ENCODE results near the gene MATCAP1. TPM values are rescaled to one million over a fixed set of nuclear protein-coding genes. Genes with fewer than 3 reads are reported as not detected.

Gene MATCAP1
- total and polyA plus RNA-seq, 2 of the 13 experiments (the other 11 are each of a cell fraction or from before 2014, with no cell fraction given) = 11.2 to 24.5 TPM

GRCh38 chr16:67226804-67227566, 43.2 kb upstream of the MATCAP1 start, which contains the start of gene TMEM208 (continued):
- TF ChIP-seq ZUFSP (CRISPR knock-in tag; IDR thresholded peaks at IDR 0.05; ENCODE audit: borderline replicate concordance) (no peak), ZNF280B (CRISPR knock-in tag; IDR thresholded peaks at IDR 0.05; ENCODE audit: borderline replicate concordance) (peak; percentile 37; the same call in 1 of the 2 replicates), ZNF800 (CRISPR knock-in tag; IDR thresholded peaks at IDR 0.05) (no peak), KLF12 (CRISPR knock-in tag; IDR thresholded peaks at IDR 0.05; ENCODE audit: borderline replicate concordance) (peak; percentile 93), POGK (CRISPR knock-in tag; conservative IDR thresholded peaks at IDR 0.05) (peak; percentile 96), ZBTB7B (CRISPR knock-in tag; IDR thresholded peaks at IDR 0.05) (peak; percentile 58), TCF7L2 (IDR thresholded peaks at IDR 0.05; ENCODE audit: low read depth, low read length) (no peak), HMGXB4 (CRISPR knock-in tag; IDR thresholded peaks at IDR 0.05; ENCODE audit: borderline replicate concordance in 1 of 2, low read depth in 1 of 2) (peak; percentile 93 to 95; a peak in 3 of 4 replicates), ZNF710 (CRISPR knock-in tag; IDR thresholded peaks at IDR 0.05; ENCODE audit: borderline replicate concordance) (peak; percentile 13; the same call in 1 of the 2 replicates), NR1H2 (CRISPR knock-in tag; IDR thresholded peaks at IDR 0.05; ENCODE audit: borderline replicate concordance, low read depth) (no peak), HHEX (CRISPR knock-in tag; IDR thresholded peaks at IDR 0.05) (0 out of 2 replicates have a peak, but pooled peaks have one; percentile 31), KLF11 (CRISPR knock-in tag; IDR thresholded peaks at IDR 0.05) (peak; percentile 92), CSRNP1 (CRISPR knock-in tag; IDR thresholded peaks at IDR 0.05) (peak; percentile 55; the same call in 1 of the 2 replicates)

Measured in HepG2 (cell line).